Activated gamma-delta T cell treated with anti-CD3 and anti-CD28 coated beads, Interleukin-2, amount 50 U/mL, for 16 hours (primary cell): ENCODE results near the gene EQTN.
"Not testable (repeated sequence)": the region's sequence is repeated elsewhere in the genome, so short reads cannot be mapped to it uniquely, and the experiment has no call there.

Experiments
- DNase-seq: peaks from one replicate; pipeline ENCODE4 v3.0.0-alpha.2; 2020; ENCODE audit warnings: low read depth

EQTN gene

DNA sequence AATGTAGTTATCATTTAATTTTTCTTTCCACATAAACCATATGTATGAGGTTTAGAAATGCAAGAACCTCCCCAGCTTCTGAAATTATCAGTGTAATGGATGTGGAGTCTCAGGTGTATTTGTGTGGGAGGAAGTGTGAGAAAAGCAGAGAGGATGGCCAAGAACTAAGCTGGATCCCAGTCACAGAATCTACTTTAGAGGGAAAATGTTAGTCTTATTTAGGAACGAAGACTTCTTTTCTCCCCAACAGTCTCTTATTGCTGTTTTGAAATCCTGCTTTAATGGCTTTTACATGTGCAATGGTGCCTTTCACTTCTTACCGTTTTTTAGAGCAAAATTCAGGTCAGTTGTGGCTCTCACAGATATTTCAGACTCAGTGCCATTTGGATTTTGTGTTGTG is 3.0 kb downstream of the EQTN start:
- no peak for DNase-seq

DNA sequence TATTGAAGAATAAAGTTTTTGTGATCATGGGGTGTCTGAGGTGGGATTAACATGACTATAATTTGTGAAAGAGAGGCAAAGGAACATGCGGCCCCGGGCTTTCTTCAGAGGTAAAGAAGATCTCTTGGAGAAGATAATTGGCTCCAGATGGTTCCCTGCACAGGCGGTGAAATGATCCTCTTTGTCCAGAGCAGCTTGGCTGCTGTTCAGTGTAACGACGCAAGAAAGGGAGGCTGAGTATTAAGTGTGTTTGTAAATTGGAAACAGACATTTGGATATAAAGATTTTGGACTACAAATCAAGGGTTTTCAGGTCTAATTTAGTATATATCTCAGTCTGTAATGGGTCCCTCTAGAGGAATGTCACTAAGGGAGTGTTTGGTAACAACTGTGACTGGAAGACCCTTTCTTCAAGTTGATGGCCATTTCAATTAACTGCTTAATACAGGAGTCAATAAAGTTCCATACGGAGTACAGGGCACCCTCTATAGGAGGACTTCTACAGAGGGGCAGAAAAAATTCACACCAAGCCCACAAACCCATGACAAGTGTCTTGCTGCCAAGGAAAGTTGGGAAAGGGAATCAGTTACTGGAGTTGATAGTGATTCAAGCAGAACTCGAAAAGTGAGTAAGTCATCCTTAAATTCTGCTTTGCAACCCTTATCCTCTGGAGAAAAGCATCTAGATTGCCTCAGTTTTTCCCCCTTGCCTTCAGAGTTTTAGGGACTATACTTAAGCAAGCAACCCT is 4.1 kb downstream of the EQTN start:
- DNase-seq, result no peak

DNA sequence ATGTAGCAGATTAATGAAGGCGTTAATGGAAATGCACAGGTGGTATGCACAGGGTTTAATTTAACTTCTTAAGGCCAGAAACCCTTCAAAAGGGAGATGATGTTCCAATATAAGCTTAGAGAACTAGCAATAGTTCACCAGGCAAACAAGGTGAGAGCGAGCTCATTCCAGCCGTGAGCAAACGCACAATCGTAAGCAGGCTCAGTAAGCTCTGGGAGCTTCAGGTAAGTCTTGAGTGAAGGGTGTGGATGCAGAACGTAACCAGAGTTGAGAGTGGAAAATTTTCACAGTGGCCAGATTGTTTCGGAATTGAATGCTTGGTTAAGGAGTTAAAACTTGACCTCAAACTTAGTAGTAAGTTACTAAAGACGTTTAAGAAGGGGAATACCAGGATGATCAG is 5.7 kb downstream of the EQTN start:
- DNase-seq, result no peak

DNA sequence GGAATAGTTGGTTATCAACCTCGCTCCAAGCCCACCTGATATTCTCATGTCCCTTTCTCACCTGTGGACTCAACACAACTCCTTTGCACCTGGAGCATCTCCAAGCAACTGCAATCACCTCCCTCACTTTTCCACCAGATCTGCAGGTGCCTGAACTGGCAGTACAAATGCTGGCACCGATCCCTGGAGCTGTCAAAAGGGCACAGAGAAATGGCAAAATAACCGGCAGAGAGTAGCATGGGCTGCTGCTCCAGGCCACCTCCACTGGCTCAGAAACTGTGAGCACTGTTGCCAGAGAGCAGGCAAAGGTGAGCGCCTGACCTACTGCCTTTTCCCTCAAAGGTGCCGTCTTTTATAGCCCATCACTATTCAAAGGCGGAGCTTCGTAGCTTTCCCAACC is 14.7 kb downstream of the EQTN start:
- no peak for DNase-seq

DNA sequence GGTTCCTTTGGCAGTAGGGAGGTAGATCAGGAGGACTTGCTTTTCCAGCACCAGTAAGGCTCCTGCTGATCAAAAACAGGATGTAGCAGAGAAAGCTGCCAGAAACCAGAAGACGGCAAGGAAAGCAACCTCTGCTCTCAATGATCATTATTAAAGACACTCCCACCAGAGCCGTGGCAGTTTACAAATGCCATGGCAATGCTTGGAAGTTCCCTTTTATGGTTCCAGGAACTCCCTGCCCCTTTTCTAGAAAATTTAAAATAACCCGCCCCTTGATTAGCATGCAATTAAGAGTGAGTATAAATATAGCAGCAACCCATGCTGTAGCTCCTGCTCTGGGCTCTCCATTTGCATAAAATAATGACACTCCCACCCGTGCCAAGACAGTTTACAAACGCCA is 16.1 kb downstream of the EQTN start:
- DNase-seq, result no peak

DNA sequence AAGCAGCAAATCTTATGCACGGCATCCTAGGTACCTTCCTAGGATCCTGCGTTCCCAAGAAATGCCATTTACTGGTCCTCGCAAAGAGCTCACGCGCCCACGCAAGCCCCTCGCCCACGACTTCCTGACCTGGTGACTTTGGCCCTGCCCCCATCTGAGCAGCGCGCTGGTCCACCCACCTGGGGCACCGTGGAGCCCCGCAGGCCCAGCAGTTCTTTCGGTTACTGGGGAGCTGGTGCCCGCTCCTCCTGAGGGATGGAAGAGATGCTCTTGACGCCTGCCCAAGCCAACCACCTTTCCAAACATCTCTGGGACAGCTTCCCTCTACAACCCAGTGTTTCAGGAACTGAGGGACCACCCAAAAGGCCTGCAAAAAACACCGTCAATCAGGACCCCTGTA is 16.7 kb downstream of the EQTN start:
- DNase-seq, result no peak

DNA sequence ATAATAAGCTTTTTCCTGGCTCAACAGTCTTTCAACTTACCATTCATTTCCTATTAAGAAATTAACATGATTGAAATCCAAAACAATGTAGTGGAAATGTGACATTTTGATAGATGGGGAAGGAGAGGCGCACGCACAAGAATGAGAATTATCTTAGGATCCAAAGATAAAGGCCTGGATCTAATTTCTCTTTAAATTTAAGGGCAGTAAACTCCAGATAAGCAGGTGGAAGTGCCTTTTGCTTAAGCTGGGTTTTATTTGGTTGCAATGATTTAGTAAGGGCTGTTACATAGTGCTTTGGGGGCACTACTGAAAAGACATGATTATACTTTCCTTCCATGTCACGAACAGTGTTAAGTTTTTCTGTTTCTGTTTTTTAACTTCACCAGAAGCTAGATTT is 17.3 kb downstream of the EQTN start:
- no peak for DNase-seq

DNA sequence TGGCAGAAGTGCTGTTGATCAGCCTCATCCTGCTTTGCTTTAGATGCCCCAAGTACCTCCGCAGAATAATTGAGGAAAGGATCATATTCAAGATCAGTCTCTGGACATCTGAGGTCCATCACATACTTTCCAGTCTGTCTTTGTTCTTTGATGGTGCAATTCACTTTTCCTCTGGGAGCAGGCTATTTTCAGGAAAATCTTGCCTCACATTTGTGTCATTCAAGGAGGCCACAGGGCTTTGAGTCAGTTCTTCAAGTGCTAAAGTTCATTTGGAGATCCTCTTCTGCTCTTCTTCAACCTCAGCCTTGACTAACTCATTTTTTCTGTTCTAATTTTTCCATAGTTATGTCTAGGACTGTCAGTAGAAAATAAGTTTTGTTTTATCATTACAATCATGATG is 18.6 kb downstream of the EQTN start:
- DNase-seq, result no peak

DNA sequence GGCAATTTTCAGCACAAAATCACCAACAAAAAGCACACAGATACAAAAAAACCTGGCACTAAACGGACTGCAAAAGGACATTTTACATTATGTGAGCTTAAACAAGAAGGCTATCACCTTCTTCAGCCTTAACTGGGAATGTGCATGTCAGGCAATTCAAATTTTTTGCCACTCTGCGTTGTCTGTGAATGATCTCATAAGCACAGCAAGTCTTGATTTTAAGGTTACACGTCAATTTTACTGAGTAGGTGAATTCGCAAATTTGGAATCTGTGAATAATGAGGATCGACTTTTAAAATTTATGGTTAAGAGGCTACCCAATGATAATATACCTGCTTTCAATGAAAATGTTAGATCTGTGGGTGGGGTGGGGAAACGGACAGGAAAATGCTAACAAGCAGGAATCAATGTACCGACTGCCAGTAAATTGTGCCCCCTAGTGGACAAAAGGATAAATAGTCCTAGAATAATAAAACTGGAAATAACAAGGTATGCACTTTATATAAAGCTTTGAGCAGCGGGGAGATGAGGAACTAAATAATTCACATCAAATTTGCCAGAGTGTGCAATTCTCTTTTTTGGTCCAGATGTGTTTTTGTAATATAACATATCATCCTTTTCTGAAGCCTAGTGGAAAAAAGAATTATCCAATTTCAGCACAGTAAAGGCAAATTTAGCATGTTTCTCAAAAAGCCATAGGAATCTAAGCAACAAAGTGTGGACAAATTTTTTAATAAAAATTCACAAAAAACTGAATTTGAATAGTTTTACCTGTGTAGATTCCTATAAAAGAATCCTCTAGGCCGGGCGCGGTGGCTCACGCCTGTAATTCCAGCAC is 20.5 kb downstream of the EQTN start:
- DNase-seq, result no peak

DNA sequence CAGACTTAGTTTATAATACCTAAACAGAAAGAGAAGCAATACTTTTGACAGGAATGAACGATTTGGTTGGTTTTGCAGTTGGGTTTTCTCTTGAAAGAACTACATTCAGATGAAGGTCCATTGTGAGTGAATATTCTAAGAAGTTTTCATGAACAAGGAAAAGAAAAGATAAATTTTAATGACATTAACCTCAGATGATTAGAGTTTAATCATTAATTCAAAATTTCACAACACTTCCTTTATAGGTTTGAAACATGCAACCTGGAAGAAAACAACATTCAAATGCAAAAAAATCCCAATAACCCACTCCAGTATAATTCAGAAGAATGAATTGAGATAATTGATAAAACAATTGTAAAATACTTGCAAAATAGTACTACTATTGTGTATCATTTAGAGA is 23.8 kb downstream of the EQTN start:
- no peak for DNase-seq

DNA sequence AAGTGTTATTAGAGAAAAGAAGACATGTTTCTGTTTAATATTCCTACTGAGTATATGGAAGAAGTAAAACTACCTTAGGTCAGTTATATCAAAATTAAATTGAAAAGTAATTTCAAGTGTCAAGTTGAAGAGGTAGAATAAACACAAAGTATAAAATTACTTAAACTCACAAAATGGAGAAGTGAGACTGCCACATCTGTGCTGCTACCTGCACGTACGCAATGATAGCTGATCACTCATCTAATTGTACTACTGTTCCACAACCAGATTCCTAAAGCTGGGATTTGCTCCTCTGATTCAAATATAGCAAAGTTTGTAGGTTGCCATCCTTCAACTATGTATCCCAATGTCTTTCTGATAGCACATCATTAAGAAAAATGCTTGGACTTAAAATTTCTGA is 24.8 kb downstream of the EQTN start:
- no peak for DNase-seq

DNA sequence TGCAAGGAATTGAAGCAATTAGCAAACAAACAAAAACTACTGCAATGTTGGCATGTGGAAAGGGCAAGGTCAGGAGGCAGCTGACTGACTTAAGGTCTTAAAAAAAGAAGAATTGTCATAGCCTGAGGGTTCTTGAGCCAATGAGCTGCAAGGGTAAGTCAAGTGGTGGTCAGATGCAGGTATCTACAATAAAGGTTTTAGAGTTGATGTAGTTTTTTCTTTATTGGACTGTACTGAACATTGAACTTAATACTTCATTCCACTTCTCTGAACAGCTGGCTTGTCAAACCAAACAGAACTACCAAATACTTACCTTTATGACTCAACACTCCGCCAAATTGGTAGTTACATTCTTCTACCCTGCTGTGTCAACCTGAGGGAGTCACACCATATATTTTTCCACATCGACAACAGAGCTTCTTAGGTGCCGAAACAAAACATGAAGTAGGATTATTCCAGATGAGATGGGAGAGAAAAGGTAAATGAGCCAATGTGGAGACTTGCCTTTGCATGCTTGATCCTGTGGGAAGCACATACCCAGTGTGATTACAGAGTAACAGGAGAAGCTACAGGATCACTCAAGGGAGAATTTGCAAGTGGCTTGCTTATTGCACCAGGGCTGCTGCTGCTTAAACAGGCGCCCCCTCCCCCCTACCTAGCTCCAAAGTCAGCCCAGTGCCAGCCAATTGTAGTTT is 35.3 kb downstream of the EQTN start:
- no peak for DNase-seq

DNA sequence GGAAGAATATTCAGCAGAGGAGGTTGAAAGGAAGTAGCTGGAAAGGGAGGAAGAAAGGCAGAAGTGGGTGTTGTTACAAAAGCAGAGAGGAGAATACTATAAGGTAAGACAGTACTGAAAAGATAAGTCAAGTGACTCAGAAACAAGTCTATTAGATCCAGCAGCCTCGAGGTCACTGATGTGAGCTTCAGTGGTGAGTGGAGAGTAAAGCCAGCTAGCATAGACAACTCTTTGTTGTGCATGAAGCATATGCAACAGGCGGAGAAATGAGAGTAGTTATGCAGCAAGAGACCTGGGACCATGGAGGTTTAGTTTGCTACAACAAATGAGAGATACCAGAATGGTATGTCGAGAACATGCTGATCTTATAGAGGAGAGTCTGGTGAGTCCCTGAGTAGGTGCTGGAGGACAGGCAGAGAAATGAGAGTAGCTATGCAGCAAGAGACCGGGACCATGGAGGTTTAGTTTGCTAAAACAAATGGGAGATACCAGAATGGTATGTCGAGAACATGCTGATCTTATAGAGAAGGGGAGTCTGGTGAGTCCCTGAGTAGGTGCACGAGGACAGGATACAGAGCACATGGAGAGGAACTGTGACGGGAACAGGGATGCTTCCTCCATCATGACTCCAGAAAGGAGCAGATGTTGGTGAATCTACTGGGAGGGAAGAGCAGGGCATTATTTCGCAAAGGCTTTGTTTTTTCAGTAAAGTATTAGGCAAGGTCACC is 36.0 kb downstream of the EQTN start:
- DNase-seq, result no peak

DNA sequence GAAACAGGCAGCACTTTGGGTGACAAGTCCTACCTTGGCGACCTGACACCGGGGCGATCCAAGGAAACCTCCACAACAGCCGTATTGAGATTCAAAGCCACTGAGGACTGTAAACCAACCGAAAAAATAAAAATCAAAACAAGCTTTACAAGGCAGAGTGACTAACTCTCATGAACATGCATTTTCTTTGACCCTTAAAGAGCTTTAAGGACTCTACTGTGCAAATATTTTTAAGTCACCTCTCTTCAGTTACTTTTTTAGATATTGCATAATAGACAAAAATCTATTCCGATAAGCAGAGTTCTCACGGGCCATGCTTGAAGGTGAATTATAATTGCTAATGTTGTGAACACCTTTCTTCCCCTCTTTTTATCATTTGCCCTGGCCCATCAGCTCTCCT is 38.3 kb downstream of the EQTN start:
- DNase-seq, result no peak

DNA sequence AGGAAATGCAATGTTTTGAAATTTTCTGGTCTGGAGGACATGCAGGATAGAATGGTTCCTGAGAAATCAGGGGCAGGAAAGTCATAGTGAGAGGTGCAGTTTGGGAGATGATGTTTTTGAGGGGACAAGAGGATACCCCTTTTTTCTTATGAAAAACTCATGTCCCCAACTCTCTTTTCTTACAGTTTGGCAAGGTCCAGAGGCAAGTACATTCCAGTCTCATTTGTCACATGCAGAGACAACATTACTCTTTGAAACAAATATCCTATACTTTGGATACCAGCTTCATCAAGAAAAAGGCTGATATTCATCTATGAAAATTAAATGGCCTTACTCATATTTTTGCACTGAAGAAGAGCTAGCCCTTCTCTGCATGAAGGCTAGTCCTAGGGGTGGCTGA is 48.2 kb downstream of the EQTN start:
- DNase-seq, result no peak

DNA sequence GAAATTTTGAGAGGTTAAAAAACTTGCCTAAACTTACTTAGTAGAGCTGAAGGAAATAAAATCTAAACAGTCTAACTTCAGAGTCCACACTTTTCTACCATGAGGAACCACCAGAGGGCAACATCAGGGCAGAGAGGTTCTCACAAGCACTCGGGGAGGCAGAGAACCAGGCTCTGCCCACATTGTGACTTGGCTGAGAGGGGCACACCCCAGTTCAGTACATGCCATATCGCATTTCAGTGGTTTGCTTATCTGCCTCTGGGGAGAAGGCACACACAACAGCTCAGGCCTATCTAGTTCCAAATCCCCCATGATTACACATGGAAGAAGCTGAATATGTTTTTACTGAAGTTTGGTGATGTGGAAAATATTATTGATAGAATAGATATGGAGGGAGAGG is 49.2 kb downstream of the EQTN start:
- DNase-seq, result no peak

DNA sequence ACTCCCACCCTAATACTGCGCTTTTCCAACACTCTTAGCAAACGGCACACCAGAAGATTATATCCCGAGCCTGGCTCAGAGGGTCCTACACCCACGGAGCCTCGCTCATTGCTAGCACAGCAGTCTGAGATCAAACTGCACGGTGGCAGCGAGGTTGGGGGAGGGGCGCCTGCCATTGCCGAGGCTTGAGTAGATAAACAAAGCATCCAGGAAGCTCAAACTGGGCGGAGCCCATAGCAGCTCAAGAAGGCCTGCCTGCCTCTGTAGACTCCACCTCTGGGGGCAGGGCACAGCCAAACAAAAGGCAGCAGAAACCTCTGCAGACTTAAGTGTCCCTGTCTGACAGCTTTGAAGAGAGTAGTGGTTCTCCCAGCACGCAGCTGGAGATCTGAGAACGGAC is 57.3 kb downstream of the EQTN start:
- DNase-seq, result not testable (repeated sequence)
